HL-60 (cell line): ENCODE results near the gene TMOD3.

Source experiments
- DNase-seq, 2 experiments: peaks; one replicate each; pipeline ENCODE4 v3.0.0-alpha.2; 2010 to 2020; ENCODE audit warnings: low read depth in 1 of 2, low spot score in 1 of 2
- H3K27ac ChIP-seq: fragments of 250-450 bp; sonication (Bioruptor Pico); replicated peaks from 2 replicates; pipeline ENCODE4 v1.5.1; 2020; ENCODE audit warnings: mild to moderate bottlenecking, moderate library complexity
- H3K27me3 ChIP-seq: fragments of 250-450 bp; sonication (Bioruptor Pico); 2 replicates; pipeline ENCODE4 v1.5.1; 2021; ENCODE audit warnings: mild to moderate bottlenecking, moderate library complexity; ENCODE audit not compliant: insufficient read depth, poor library complexity, severe bottlenecking
- H3K4me3 ChIP-seq: replicated peaks from 2 replicates; pipeline ENCODE4 v1.5.1; 2011; ENCODE audit warnings: mild to moderate bottlenecking, control low read depth, low read length; ENCODE audit not compliant: insufficient read depth
- GABPA ChIP-seq: IDR thresholded peaks from 2 replicates; pipeline ENCODE4 v1.6.1; 2012; ENCODE audit warnings: low read depth
- POLR2AphosphoS5 ChIP-seq: IDR thresholded peaks from 2 replicates; pipeline ENCODE4 v1.6.1; 2012; ENCODE audit warnings: low read depth
- SPI1 ChIP-seq: IDR thresholded peaks from 2 replicates; pipeline ENCODE4 v1.6.1; 2012; ENCODE audit warnings: low read depth, mild to moderate bottlenecking, borderline replicate concordance
- TF ChIP-seq, protein P1 (sequence below): IDR thresholded peaks from 2 replicates; pipeline ENCODE4 v1.6.1; 2012; ENCODE audit warnings: low read depth; ENCODE audit not compliant: insufficient replicate concordance
- TF ChIP-seq, protein P2 (sequence below): IDR thresholded peaks from one replicate; pipeline ENCODE4 v1.5.1; 2011; ENCODE audit warnings: low read length, control low read depth, inconsistent platforms; ENCODE audit not compliant: insufficient read depth

TMOD3 gene

DNA sequence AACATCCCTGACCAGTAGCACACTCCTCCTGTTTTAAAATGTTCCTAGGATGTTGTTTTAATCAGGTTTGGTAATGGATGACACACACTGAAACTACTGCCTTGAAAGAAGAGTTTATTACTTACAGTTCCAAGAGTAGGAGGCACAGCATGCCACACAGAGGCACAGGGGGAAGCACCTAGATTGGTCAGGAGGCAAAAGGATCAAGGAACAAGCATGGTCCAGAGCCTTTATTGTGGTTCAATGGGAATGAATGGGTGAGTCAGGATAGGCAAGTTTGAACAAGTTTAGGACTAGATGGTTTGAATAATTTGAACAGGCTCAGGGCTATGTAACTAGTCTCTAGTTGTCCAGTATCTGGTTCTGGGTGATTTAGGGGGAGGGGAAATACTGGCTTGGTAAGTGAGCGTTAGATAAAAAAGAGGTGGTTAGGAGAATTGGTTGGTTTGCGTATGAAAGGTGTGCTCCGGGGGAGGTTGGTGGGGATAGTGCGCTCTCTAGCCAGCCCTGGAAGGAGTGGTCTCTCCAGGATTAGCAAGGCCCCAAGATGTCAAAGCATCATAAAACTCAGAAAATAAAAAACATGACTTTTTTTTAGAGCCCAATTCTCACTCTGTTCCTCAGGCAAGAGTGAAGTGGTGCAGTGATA lies 35.1 kb downstream of the TMOD3 start:
- no peak for DNase-seq
- H3K27me3 ChIP-seq, result no peaks in the 10 kb centered on the region
- no peak overlapping the region for H3K4me3 ChIP-seq
- TF ChIP-seq, protein P1, sequence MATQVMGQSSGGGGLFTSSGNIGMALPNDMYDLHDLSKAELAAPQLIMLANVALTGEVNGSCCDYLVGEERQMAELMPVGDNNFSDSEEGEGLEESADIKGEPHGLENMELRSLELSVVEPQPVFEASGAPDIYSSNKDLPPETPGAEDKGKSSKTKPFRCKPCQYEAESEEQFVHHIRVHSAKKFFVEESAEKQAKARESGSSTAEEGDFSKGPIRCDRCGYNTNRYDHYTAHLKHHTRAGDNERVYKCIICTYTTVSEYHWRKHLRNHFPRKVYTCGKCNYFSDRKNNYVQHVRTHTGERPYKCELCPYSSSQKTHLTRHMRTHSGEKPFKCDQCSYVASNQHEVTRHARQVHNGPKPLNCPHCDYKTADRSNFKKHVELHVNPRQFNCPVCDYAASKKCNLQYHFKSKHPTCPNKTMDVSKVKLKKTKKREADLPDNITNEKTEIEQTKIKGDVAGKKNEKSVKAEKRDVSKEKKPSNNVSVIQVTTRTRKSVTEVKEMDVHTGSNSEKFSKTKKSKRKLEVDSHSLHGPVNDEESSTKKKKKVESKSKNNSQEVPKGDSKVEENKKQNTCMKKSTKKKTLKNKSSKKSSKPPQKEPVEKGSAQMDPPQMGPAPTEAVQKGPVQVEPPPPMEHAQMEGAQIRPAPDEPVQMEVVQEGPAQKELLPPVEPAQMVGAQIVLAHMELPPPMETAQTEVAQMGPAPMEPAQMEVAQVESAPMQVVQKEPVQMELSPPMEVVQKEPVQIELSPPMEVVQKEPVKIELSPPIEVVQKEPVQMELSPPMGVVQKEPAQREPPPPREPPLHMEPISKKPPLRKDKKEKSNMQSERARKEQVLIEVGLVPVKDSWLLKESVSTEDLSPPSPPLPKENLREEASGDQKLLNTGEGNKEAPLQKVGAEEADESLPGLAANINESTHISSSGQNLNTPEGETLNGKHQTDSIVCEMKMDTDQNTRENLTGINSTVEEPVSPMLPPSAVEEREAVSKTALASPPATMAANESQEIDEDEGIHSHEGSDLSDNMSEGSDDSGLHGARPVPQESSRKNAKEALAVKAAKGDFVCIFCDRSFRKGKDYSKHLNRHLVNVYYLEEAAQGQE, result no peak
- TF ChIP-seq SPI1, result no peak
- TF ChIP-seq, protein P2, sequence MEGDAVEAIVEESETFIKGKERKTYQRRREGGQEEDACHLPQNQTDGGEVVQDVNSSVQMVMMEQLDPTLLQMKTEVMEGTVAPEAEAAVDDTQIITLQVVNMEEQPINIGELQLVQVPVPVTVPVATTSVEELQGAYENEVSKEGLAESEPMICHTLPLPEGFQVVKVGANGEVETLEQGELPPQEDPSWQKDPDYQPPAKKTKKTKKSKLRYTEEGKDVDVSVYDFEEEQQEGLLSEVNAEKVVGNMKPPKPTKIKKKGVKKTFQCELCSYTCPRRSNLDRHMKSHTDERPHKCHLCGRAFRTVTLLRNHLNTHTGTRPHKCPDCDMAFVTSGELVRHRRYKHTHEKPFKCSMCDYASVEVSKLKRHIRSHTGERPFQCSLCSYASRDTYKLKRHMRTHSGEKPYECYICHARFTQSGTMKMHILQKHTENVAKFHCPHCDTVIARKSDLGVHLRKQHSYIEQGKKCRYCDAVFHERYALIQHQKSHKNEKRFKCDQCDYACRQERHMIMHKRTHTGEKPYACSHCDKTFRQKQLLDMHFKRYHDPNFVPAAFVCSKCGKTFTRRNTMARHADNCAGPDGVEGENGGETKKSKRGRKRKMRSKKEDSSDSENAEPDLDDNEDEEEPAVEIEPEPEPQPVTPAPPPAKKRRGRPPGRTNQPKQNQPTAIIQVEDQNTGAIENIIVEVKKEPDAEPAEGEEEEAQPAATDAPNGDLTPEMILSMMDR, result no peak
- TF ChIP-seq POLR2AphosphoS5, result no peak
- no peak for TF ChIP-seq GABPA
- H3K27ac ChIP-seq, result 0 out of 2 replicates have a peak overlapping the region, but pooled peaks have one; percentile 1

GRCh38 chr15:51865317-51865716 lies 35.9 kb downstream of the TMOD3 start:
- DNase-seq, result peak in 1 of 2 experiments; percentile 19
- no peak overlapping the region for H3K27ac ChIP-seq
- TF ChIP-seq, protein P1, result no peak
- no peak for TF ChIP-seq GABPA
- TF ChIP-seq POLR2AphosphoS5, result no peak
- no peak for TF ChIP-seq SPI1
- TF ChIP-seq, protein P2, result no peak

DNA sequence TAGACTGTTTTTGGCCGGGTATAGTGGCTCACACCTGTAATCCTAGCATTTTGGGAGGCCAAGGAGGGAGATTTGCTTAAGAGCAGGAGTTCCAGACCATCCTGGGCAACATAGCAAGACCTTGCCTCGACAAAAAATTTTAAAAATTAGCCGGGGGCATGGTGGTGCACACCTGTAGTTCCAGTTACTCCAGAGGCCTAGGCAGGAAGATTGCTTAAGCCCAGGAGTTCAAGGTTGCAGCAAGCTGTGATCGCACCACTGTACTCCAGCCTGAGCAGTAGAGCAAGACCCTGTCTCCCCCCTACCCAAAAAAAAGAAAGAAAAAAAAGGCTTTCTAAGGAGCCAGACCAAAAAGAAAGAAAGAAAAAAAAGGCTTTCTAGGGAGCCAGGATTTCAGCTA lies 36.7 kb downstream of the TMOD3 start:
- Histone ChIP-seq H3K27ac (no peak overlapping the region), H3K4me3 (no peak overlapping the region), H3K27me3 (no peaks in the 10 kb centered on the region)
- TF ChIP-seq, protein P1, result no peak
- TF ChIP-seq POLR2AphosphoS5 (no peak), GABPA (no peak)
- TF ChIP-seq, protein P2, result no peak
- no peak for DNase-seq

More at GRCh38 chr15:51865317-51865716, 35.9 kb downstream of the TMOD3 start:
- H3K27me3 ChIP-seq, result no peaks in the 10 kb centered on the region
- H3K4me3 ChIP-seq, result no peak overlapping the region
